Psoas muscle (tissue), 8 donors: ENCODE results near the gene KCTD14. TPM values are rescaled to one million over a fixed set of nuclear protein-coding genes. Genes with fewer than 3 reads are reported as not detected.

ENCODE experiments used
- ATAC-seq, 4 donors: fragments of 200-7000 bp; cut with Tn5 transposase; one replicate each; pipeline ENCODE4 v1.9.1; 2020; ENCODE audit warnings: moderate library complexity in 3 of 4, mild to moderate bottlenecking in 2 of 4
- DNase-seq, 2 donors: peaks; one replicate each; pipeline ENCODE4 v3.0.0-alpha.2; 2020
- H3K27ac ChIP-seq: fragments of 200-600 bp; one replicate; pipeline ENCODE4 v1.8.0; 2022
- H3K27me3 ChIP-seq, 3 donors: fragments of 200-600 bp in 1 of 3; one replicate each; pipeline versions ENCODE4 v1.6.1 to v1.8.0; 2013 to 2022; ENCODE audit warnings: low read length in 2 of 3, mild to moderate bottlenecking in 2 of 3, moderate library complexity in 1 of 3; ENCODE audit not compliant: insufficient read depth in 3 of 3
- H3K36me3 ChIP-seq, 2 donors: fragments of 200-600 bp in 1 of 2; one replicate each; pipeline versions ENCODE4 v1.6.1 to v1.8.0; 2013 to 2022; ENCODE audit warnings: low read depth in 1 of 2, mild to moderate bottlenecking in 1 of 2, moderate library complexity in 1 of 2; ENCODE audit not compliant: insufficient read depth in 1 of 2
- H3K4me1 ChIP-seq: fragments of 200-600 bp; one replicate; pipeline ENCODE4 v1.8.0; 2022
- H3K4me3 ChIP-seq: fragments of 200-600 bp; one replicate; pipeline ENCODE4 v1.8.0; 2022; ENCODE audit warnings: mild to moderate bottlenecking
- H3K9me3 ChIP-seq: fragments of 200-600 bp; one replicate; pipeline ENCODE4 v1.8.0; 2022
- CTCF ChIP-seq: fragments of 200-600 bp; IDR thresholded peaks from one replicate; pipeline ENCODE4 v1.8.0; 2022; ENCODE audit warnings: antibody characterized with exemption
- whole genome bisulfite sequencing, 3 donors: extraction: QIAGEN DNeasy Blood & Tissue Kit; methylation state at CpG; one replicate each; pipeline versions ENCODE4 v1.1.6 to v1.1.7; 2013; 5-methylcytosine and 5-hydroxymethylcytosine counted together
- intact Hi-C, 2 donors: fragments of 100-400 bp; cut with DNase I; formaldehyde crosslinking; loops; one replicate each; pipeline versions ENCODE4 v1.11.0 to v1.14.2; 2022
- polyA plus RNA-seq, 3 donors: library from polyadenylated mRNA; stranded (reverse); fragments of 200-250 nt; gene quantifications; one replicate each; pipeline ENCODE4 v1.2.3, GENCODE V29; 2013
- total RNA-seq, 4 donors: library from RNA; stranded (reverse); fragmentation: NEBNext Ultra II Directional in 2 of 4; extraction: Animal tissue kit (Norgen Biotek cat#: 25700) in 2 of 4; gene quantifications; one replicate each; pipeline versions ENCODE4 v1.2.1 to v1.2.4, GENCODE V29; 2021 to 2023
- donor health status: healthy with polysubstance abuse.
- donor health status: DM: no; HTN: no; CAD: no; lungs with moderate emphysema.
- donor health status: Bipolar disorder and iron deficiency.
- donor health status: healthy.
- donor health status: DM: yes; HTN: yes; CAD: no.
- donor health status: DM: no; HTN: no; CAD: no.
- donor health status: DM: no; HTN: no; CAD: no.
- donor health status: DM: yes; HTN: yes; CAD: no.

KCTD14 gene
- total and polyA plus RNA-seq, 7 donors, result 0.12 to 0.32 (median 0.18) TPM; not detected in 2

- peaks cover 39% of the 10 kb centered on the region for H3K4me1 ChIP-seq
- peak; percentile 71 to 84 (median 80) for ATAC-seq
- TF ChIP-seq CTCF, result no peak
- peak within 1 kb of the TSS; percentile 80 for H3K27ac ChIP-seq
- 33 to 54% (median 41%) methylated on average over 14 of the region's 14 CpGs for WGBS, 3 donors
- no peaks in the 10 kb centered on the region for H3K9me3 ChIP-seq
- H3K36me3 ChIP-seq, result peaks cover 0 to 15% of the 10 kb centered on the region in 2 donors
- peak in 1 of 2 donors; percentile 77 for DNase-seq
- intact Hi-C loops, result loop anchor here in 1 of 2 donors (5.0 kb wide), 1 partner anchor 124 kb away; the partner anchor contains the start of genes KCTD21 and USP35
- H3K27me3 ChIP-seq, result no peaks in the 10 kb centered on the region
- H3K4me3 ChIP-seq, result peak within 1 kb of the TSS; percentile 49
Measured at GRCh38 chr11:78063440-78064181, 40.5 kb upstream of the KCTD14 start, which contains the start of gene THRSP. Gene THRSP, plus strand, starts transcription at chr11:78063861. Its CDS starts 21 bp downstream, at chr11:78063882.

GRCh38 chr11:78062671-78063070, 39.6 kb upstream of the KCTD14 start:
- Histone ChIP-seq H3K27ac (peak overlapping the region; percentile 80), H3K36me3 (peaks cover 0 to 6% of the 10 kb centered on the region in 2 donors), H3K9me3 (no peaks in the 10 kb centered on the region), H3K4me1 (peaks cover 39% of the 10 kb centered on the region), H3K4me3 (no peak overlapping the region), H3K27me3 (no peaks in the 10 kb centered on the region)
- 61 to 86% (median 81%) methylated on average over 2 of the region's 2 CpGs for WGBS, 3 donors
- DNase-seq (no peak), ATAC-seq (no peak)
- intact Hi-C loops, result loop anchor here in 1 of 2 donors (5.0 kb wide), 1 partner anchor 125 kb away; the partner anchor contains the start of genes KCTD21 and USP35
- TF ChIP-seq CTCF, result no peak

GRCh38 chr11:78061921-78062311, 38.8 kb upstream of the KCTD14 start:
- Histone ChIP-seq H3K4me1 (peaks cover 39% of the 10 kb centered on the region), H3K9me3 (no peaks in the 10 kb centered on the region), H3K27me3 (no peaks in the 10 kb centered on the region), H3K4me3 (no peak overlapping the region), H3K27ac (peak overlapping the region; percentile 80), H3K36me3 (no peaks in the 10 kb centered on the region)
- intact Hi-C loops, result loop anchor here in 1 of 2 donors (5.0 kb wide), 1 partner anchor 125 kb away; the partner anchor contains the start of genes KCTD21 and USP35
- TF ChIP-seq CTCF, result no peak
- DNase-seq, result no peak
- ATAC-seq, result peak in 3 of 4 donors; percentile 8 to 17 (median 11)
- 29 to 58% (median 48%) methylated on average over 4 of the region's 4 CpGs for WGBS, 3 donors

GRCh38 chr11:78061088-78061920, 38.2 kb upstream of the KCTD14 start:
- WGBS, 3 donors, result 35 to 45% (median 39%) methylated on average over 4 of the region's 4 CpGs
- no peaks in the 10 kb centered on the region for H3K9me3 ChIP-seq
- no peak overlapping the region for H3K4me3 ChIP-seq
- ATAC-seq, result peak; percentile 87 to 89 (median 88)
- no peaks in the 10 kb centered on the region for H3K36me3 ChIP-seq
- peaks cover 39% of the 10 kb centered on the region for H3K4me1 ChIP-seq
- H3K27ac ChIP-seq, result peak overlapping the region; percentile 80
- intact Hi-C loops, result loop anchor here in 1 of 2 donors (5.0 kb wide), 1 partner anchor 126 kb away; the partner anchor contains the start of genes KCTD21 and USP35
- no peaks in the 10 kb centered on the region for H3K27me3 ChIP-seq
- no peak for TF ChIP-seq CTCF
- DNase-seq, result peak; percentile 45 to 87
